Measurements from ENCODE around the gene ATP7B.

GRCh38 chr13:51950722-51951121, 60.5 kb downstream of the ATP7B start:
- TF ChIP-seq, protein P1, sequence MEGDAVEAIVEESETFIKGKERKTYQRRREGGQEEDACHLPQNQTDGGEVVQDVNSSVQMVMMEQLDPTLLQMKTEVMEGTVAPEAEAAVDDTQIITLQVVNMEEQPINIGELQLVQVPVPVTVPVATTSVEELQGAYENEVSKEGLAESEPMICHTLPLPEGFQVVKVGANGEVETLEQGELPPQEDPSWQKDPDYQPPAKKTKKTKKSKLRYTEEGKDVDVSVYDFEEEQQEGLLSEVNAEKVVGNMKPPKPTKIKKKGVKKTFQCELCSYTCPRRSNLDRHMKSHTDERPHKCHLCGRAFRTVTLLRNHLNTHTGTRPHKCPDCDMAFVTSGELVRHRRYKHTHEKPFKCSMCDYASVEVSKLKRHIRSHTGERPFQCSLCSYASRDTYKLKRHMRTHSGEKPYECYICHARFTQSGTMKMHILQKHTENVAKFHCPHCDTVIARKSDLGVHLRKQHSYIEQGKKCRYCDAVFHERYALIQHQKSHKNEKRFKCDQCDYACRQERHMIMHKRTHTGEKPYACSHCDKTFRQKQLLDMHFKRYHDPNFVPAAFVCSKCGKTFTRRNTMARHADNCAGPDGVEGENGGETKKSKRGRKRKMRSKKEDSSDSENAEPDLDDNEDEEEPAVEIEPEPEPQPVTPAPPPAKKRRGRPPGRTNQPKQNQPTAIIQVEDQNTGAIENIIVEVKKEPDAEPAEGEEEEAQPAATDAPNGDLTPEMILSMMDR (conservative IDR thresholded peaks at IDR 0.05; ENCODE audit: low read length), result no peak
- TF ChIP-seq EZH2phosphoT487 (IDR thresholded peaks at IDR 0.05; ENCODE audit: borderline replicate concordance, low read depth, low read length), result no peak
